BJ (cell line): Measurements from ENCODE around the gene FZD10. TPM values are rescaled to one million over a fixed set of nuclear protein-coding genes. Genes with fewer than 3 reads are reported as not detected.

ENCODE experiments used
- CTCF ChIA-PET: fragments of 350-600 bp; formaldehyde crosslinking; extraction: SDS; loops from one replicate; lab custom pipeline; 2021; ENCODE audit warnings: antibody characterized with exemption, inconsistent platforms; lab: Yijun Ruan, JAX
- POLR2A ChIA-PET: fragments of 300-600 bp; sonication (Branson Sonifier 250); formaldehyde crosslinking; extraction: SDS; loops from one replicate; lab custom pipeline; 2021; ENCODE audit warnings: antibody characterized with exemption; lab: Charles Lee
- DNase-seq: peaks from one replicate; pipeline ENCODE4 v3.0.0-alpha.2; 2011; ENCODE audit warnings: low read depth
- H3K27me3 ChIP-seq: 2 replicates; pipeline ENCODE4 v1.6.0; 2011; ENCODE audit warnings: low read length; ENCODE audit not compliant: control insufficient read depth, insufficient read depth
- H3K36me3 ChIP-seq: 2 replicates; pipeline ENCODE4 v1.5.1; 2011; ENCODE audit warnings: low read length; ENCODE audit not compliant: control insufficient read depth, insufficient read depth
- H3K4me3 ChIP-seq: 2 replicates; pipeline ENCODE4 v1.5.1; 2011; ENCODE audit warnings: low read depth, mild to moderate bottlenecking, control low read depth, low read length
- CTCF ChIP-seq: IDR thresholded peaks from 2 replicates; pipeline ENCODE4 v1.5.1; 2011; ENCODE audit warnings: low read depth, mild to moderate bottlenecking, control low read depth, inconsistent platforms, low read length, moderate library complexity; ENCODE audit not compliant: insufficient read depth
- polyA plus RNA-seq: library from polyadenylated mRNA; depleted of rRNA; stranded (reverse); fragments of >200 nt; gene quantifications from 2 replicates; pipeline ENCODE4 v1.2.3, GENCODE V29; 2011

FZD10 gene
- polyA plus RNA-seq, 1 experiment = not detected

- CTCF ChIA-PET = no interaction called here
- DNase-seq = no peak
Measured at GRCh38 chr12:130169256-130169655, 7.0 kb downstream of the FZD10 start.

GRCh38 chr12:130169924-130170323, 7.7 kb downstream of the FZD10 start:
- CTCF ChIA-PET = no interaction called here
- POLR2A ChIA-PET = no interaction called here
- H3K36me3 ChIP-seq = no peaks in the 10 kb centered on the region
- no peak overlapping the region for H3K4me3 ChIP-seq
- TF ChIP-seq CTCF = no peak
- no peak for DNase-seq
- H3K27me3 ChIP-seq = no peaks in the 10 kb centered on the region

More at GRCh38 chr12:130169256-130169655, 7.0 kb downstream of the FZD10 start:
- Histone ChIP-seq H3K4me3 (no peak overlapping the region), H3K36me3 (no peaks in the 10 kb centered on the region), H3K27me3 (no peaks in the 10 kb centered on the region)
- POLR2A ChIA-PET = no interaction called here
- no peak for TF ChIP-seq CTCF

- ChIA-PET POLR2A (no interaction called here), CTCF (no interaction called here)
- Histone ChIP-seq H3K4me3 (no peak overlapping the region), H3K27me3 (no peaks in the 10 kb centered on the region), H3K36me3 (no peaks in the 10 kb centered on the region)
- no peak for TF ChIP-seq CTCF
- DNase-seq = no peak
Measured at GRCh38 chr12:130170611-130171010, 8.3 kb downstream of the FZD10 start.

GRCh38 chr12:130177635-130178242, 15.5 kb downstream of the FZD10 start:
- no peak for TF ChIP-seq CTCF
- DNase-seq = no peak
- CTCF ChIA-PET = no interaction called here
- no peak overlapping the region for H3K4me3 ChIP-seq
- no peaks in the 10 kb centered on the region for H3K36me3 ChIP-seq
- POLR2A ChIA-PET = no interaction called here
- no peaks in the 10 kb centered on the region for H3K27me3 ChIP-seq

GRCh38 chr12:130178282-130178681, 16.0 kb downstream of the FZD10 start:
- Histone ChIP-seq H3K36me3 (no peaks in the 10 kb centered on the region), H3K4me3 (no peak overlapping the region), H3K27me3 (no peaks in the 10 kb centered on the region)
- TF ChIP-seq CTCF = no peak
- DNase-seq = no peak
- CTCF ChIA-PET = no interaction called here
- POLR2A ChIA-PET = no interaction called here
